ENCODE measurements around the gene NEURL1B. TPM values are rescaled to one million over a fixed set of nuclear protein-coding genes. Genes with fewer than 3 reads are reported as not detected.

The NEURL1B gene
- total RNA-seq, 2 donors from 2014 or later = 9.9 to 12.2 TPM

DNA sequence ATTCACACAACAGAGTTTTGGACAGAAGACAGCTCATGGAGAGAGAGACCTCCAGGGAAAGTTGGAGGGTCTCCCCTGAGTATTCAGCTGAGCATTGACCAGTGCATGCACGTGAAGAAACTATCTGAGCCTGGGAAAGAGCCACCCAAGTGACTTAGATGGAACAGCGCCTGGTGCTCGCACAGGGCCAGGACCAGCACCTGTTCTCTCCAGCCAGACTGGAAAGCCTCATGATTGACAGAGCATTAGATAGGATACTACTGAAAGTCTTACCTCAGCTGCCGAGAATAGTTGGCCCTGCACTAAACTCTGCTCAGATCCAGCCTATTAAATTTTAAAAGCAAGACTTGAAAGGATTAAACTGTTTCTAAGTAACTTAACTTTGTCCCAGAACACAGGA, 28.3 kb upstream of the NEURL1B start:
- intact Hi-C loops (cut with DNase I) = no loop called here
- no peak for ATAC-seq
- Histone ChIP-seq H3K9me3 (no peaks in the 10 kb centered on the region), H3K27me3 (no peaks in the 10 kb centered on the region), H3K36me3 (replicated peaks in 1 of 2; ENCODE audit: insufficient read depth in 1 of 2, low read depth in 2 of 2) (no peaks in the 10 kb centered on the region), H3K27ac (no peak overlapping the region), H3K4me1 (no peaks in the 10 kb centered on the region), H3K4me3 (no peak overlapping the region)
- no peak for DNase-seq
- WGBS, 2 donors = 83 to 89% methylated on average over 4 of the region's 4 CpGs
- TF ChIP-seq POLR2A (IDR thresholded peaks at IDR 0.05) = no peak
- TF ChIP-seq, protein P1, sequence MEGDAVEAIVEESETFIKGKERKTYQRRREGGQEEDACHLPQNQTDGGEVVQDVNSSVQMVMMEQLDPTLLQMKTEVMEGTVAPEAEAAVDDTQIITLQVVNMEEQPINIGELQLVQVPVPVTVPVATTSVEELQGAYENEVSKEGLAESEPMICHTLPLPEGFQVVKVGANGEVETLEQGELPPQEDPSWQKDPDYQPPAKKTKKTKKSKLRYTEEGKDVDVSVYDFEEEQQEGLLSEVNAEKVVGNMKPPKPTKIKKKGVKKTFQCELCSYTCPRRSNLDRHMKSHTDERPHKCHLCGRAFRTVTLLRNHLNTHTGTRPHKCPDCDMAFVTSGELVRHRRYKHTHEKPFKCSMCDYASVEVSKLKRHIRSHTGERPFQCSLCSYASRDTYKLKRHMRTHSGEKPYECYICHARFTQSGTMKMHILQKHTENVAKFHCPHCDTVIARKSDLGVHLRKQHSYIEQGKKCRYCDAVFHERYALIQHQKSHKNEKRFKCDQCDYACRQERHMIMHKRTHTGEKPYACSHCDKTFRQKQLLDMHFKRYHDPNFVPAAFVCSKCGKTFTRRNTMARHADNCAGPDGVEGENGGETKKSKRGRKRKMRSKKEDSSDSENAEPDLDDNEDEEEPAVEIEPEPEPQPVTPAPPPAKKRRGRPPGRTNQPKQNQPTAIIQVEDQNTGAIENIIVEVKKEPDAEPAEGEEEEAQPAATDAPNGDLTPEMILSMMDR (IDR thresholded peaks at IDR 0.05) = no peak

GRCh38 chr5:172616136-172616535, 24.9 kb upstream of the NEURL1B start:
- H3K27ac ChIP-seq = no peak overlapping the region
- H3K4me1 ChIP-seq = no peaks in the 10 kb centered on the region
- H3K4me3 ChIP-seq = no peak overlapping the region
- H3K9me3 ChIP-seq = no peaks in the 10 kb centered on the region
- no peak for DNase-seq
- no peak for TF ChIP-seq POLR2A (IDR thresholded peaks at IDR 0.05)
- TF ChIP-seq, protein P1 (IDR thresholded peaks at IDR 0.05) = no peak
- intact Hi-C loops (cut with DNase I) = no loop called here
- H3K27me3 ChIP-seq = no peaks in the 10 kb centered on the region
- H3K36me3 ChIP-seq (replicated peaks in 1 of 2; ENCODE audit: insufficient read depth in 1 of 2, low read depth in 2 of 2) = no peaks in the 10 kb centered on the region
- 60 to 66% methylated on average over 5 of the region's 5 CpGs for WGBS, 2 donors
- ATAC-seq = no peak

DNA sequence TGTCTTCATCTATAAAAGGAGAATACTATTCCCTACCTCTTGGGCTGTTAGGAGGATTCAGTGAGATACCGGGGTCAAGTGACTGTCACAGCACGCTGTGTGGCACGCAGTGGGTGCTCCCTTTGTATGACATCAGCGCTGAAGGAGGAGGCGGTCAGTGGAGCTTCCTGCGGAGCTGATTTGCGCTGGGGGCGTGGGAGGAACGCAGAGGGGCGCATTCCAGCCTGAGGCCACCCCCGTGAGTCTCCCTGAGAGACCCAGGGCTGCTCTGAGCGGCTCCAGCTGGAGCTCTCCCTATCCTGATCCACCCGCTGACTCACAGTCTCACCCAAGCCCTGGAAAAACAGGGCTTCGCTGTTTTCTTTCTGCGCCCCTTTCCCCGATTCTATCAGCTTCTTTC, 24.3 kb upstream of the NEURL1B start:
- ATAC-seq (peak; percentile 77), DNase-seq (peak in 3 of 4 donors; percentile 29 to 45 (median 43))
- intact Hi-C loops (cut with DNase I) = no loop called here
- no peaks in the 10 kb centered on the region for H3K27me3 ChIP-seq
- WGBS, 2 donors = 74 to 88% methylated on average over 10 to 16 of the region's 16 CpGs
- H3K9me3 ChIP-seq = no peaks in the 10 kb centered on the region
- peak overlapping the region in 1 of 4 donors; percentile 39 for H3K27ac ChIP-seq
- no peaks in the 10 kb centered on the region for H3K36me3 ChIP-seq (replicated peaks in 1 of 2; ENCODE audit: insufficient read depth in 1 of 2, low read depth in 2 of 2)
- H3K4me3 ChIP-seq = no peak overlapping the region
- no peaks in the 10 kb centered on the region for H3K4me1 ChIP-seq
- TF ChIP-seq, protein P1 (IDR thresholded peaks at IDR 0.05) = no peak
- no peak for TF ChIP-seq POLR2A (IDR thresholded peaks at IDR 0.05)

DNA sequence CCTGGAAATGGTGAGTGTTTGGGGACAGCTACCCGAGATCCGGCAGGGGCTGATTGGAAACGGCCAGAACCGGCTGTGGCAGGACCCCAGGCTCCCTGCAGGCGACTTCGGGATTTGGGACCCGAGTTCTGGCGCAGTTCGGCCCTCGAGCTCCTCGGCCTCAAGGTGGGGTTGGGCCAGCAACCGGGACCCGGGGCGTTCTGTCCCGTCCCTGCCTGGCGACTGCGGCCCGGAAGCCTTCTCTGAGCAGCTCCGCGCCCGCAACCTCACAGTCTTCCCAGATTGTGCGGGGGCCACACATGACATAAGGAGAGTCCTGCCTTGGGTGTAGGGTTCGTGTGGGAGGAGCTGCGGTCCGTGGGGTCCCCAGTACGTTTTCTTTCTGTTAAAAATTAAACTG, 23.2 kb upstream of the NEURL1B start:
- H3K27ac ChIP-seq = no peak overlapping the region
- no peaks in the 10 kb centered on the region for H3K4me1 ChIP-seq
- H3K9me3 ChIP-seq = no peaks in the 10 kb centered on the region
- H3K36me3 ChIP-seq (replicated peaks in 1 of 2; ENCODE audit: insufficient read depth in 1 of 2, low read depth in 2 of 2) = no peaks in the 10 kb centered on the region
- no peak for TF ChIP-seq POLR2A (IDR thresholded peaks at IDR 0.05)
- TF ChIP-seq, protein P1 (IDR thresholded peaks at IDR 0.05) = no peak
- ATAC-seq (no peak), DNase-seq (no peak)
- 60 to 87% methylated on average over 8 to 25 of the region's 26 CpGs for WGBS, 2 donors
- no peaks in the 10 kb centered on the region for H3K27me3 ChIP-seq
- H3K4me3 ChIP-seq = no peak overlapping the region
- intact Hi-C loops (cut with DNase I) = no loop called here

- intact Hi-C loops (cut with DNase I) = no loop called here
- no peaks in the 10 kb centered on the region for H3K4me1 ChIP-seq
- ATAC-seq (no peak), DNase-seq (no peak)
- no peak overlapping the region for H3K27ac ChIP-seq
- WGBS, 2 donors = 91 to 92% methylated on average over 12 of the region's 12 CpGs
- no peaks in the 10 kb centered on the region for H3K36me3 ChIP-seq (replicated peaks in 1 of 2; ENCODE audit: insufficient read depth in 1 of 2, low read depth in 2 of 2)
- no peaks in the 10 kb centered on the region for H3K9me3 ChIP-seq
- TF ChIP-seq POLR2A (IDR thresholded peaks at IDR 0.05) = no peak
- TF ChIP-seq, protein P1 (IDR thresholded peaks at IDR 0.05) = no peak
- no peak overlapping the region for H3K4me3 ChIP-seq
- no peaks in the 10 kb centered on the region for H3K27me3 ChIP-seq
Measured at GRCh38 chr5:172618574-172619365, 22.3 kb upstream of the NEURL1B start.

All from body of pancreas (tissue), 4 donors.